Breast epithelium (tissue), 4 donors: ENCODE data around the gene CD163L1. TPM values are rescaled to one million over a fixed set of nuclear protein-coding genes. Genes with fewer than 3 reads are reported as not detected.
"Not testable (repeated sequence)": the region's sequence is repeated elsewhere in the genome, so short reads cannot be mapped to it uniquely, and the experiment has no call there.

ENCODE experiments used
- DNase-seq, 2 donors: peaks; one replicate each; pipeline ENCODE4 v3.0.0-alpha.2; 2019; ENCODE audit warnings: low spot score in 2 of 2
- H3K27ac ChIP-seq, 2 donors: fragments of 200-600 bp; sonication (generic) in 1 of 2; one replicate each; pipeline ENCODE4 v1.5.1; 2016 to 2019; ENCODE audit warnings: mild to moderate bottlenecking in 1 of 2
- H3K27me3 ChIP-seq, 2 donors: fragments of 200-600 bp; sonication (generic) in 1 of 2; one replicate each; pipeline versions ENCODE4 v1.5.1 to v1.6.0; 2017 to 2019; ENCODE audit warnings: control low read depth in 1 of 2, mild to moderate bottlenecking in 1 of 2
- H3K36me3 ChIP-seq: fragments of 200-600 bp; one replicate; pipeline ENCODE4 v1.5.1; 2019
- H3K4me1 ChIP-seq, 2 donors: fragments of 200-600 bp; sonication (generic); one replicate each; pipeline ENCODE4 v1.5.1; 2016 to 2019; ENCODE audit warnings: control low read depth in 1 of 2
- H3K4me3 ChIP-seq, 3 donors: fragments of 200-600 bp; sonication (generic); 1 replicate in 2 of 3; 2 replicates in 1 of 3; pipeline ENCODE4 v1.5.1; 2016 to 2019; ENCODE audit warnings: mild to moderate bottlenecking in 3 of 3, moderate library complexity in 2 of 3
- H3K9me3 ChIP-seq, 2 donors: fragments of 200-600 bp; sonication (generic) in 1 of 2; one replicate each; pipeline ENCODE4 v1.5.1; 2016 to 2019; ENCODE audit warnings: control low read depth in 1 of 2
- POLR2A ChIP-seq: fragments of 450-650 bp; IDR thresholded peaks from one replicate; pipeline ENCODE4 v1.6.1; 2016; ENCODE audit warnings: antibody characterized with exemption, mild to moderate bottlenecking, moderate library complexity
- POLR2AphosphoS5 ChIP-seq, 3 donors: sonication (generic); formaldehyde crosslinking; IDR thresholded peaks; one replicate each; pipeline ENCODE4 v1.6.1; 2017; ENCODE audit warnings: antibody characterized with exemption in 3 of 3
- intact Hi-C: fragments of 100-400 bp; cut with DNase I; formaldehyde crosslinking; loops from one replicate; pipeline ENCODE4 v1.15.1; 2023; ENCODE audit warnings: low total_unique reads
- total RNA-seq, 3 donors: library from RNA; depleted of rRNA; stranded (reverse); fragments of >200 nt; gene quantifications; one replicate each; pipeline ENCODE4 v1.1.0, GENCODE V29; 2016
- TF ChIP-seq, protein P1 (sequence below), 3 donors: fragments of 450-650 bp; IDR thresholded peaks; one replicate each; pipeline ENCODE4 v1.5.1; 2016 to 2017; ENCODE audit warnings: antibody characterized with exemption in 3 of 3, mild to moderate bottlenecking in 3 of 3, moderate library complexity in 3 of 3

The CD163L1 gene
- total RNA-seq, 3 donors from 2014 or later = 0.33 to 14.9 (median 3.5) TPM

DNA sequence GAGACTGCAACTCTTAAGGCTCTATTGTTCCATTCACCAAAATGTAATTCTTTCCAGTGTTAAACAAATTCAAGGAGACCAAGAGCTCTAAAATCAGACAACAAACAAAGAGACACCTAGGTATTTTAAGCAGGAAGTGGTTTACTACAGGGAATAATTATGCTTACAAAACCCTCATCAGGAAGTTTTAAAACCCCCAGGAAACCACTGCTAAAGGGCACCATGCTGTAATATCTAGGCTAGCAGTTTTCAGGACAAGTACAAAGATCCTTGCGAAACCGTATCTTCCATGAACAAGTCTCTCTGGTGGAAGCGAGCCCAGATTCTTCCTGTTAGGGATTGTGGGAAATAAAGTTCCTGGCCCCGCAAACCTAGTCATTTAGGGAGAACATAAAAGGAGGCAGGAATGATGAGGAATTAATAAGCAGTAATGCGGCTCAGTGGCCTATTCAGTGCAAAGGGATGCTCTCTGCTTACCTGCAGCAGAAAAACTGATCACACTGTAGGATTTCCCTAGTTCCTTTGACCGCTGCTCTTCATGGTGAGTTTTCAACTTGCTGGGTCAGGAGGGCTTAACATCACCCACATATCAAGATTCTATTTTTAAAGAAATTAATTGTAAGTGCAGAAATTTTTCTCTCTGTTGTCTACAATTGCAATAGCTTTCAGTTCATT lies 97.3 kb downstream of the CD163L1 start:
- no peaks in the 10 kb centered on the region for H3K4me1 ChIP-seq
- intact Hi-C loops = no loop called here
- H3K36me3 ChIP-seq = no peaks in the 10 kb centered on the region
- peaks cover 10 to 15% of the 10 kb centered on the region in 2 donors for H3K9me3 ChIP-seq
- no peak overlapping the region for H3K27ac ChIP-seq
- H3K4me3 ChIP-seq = no peak overlapping the region
- TF ChIP-seq, protein P1, sequence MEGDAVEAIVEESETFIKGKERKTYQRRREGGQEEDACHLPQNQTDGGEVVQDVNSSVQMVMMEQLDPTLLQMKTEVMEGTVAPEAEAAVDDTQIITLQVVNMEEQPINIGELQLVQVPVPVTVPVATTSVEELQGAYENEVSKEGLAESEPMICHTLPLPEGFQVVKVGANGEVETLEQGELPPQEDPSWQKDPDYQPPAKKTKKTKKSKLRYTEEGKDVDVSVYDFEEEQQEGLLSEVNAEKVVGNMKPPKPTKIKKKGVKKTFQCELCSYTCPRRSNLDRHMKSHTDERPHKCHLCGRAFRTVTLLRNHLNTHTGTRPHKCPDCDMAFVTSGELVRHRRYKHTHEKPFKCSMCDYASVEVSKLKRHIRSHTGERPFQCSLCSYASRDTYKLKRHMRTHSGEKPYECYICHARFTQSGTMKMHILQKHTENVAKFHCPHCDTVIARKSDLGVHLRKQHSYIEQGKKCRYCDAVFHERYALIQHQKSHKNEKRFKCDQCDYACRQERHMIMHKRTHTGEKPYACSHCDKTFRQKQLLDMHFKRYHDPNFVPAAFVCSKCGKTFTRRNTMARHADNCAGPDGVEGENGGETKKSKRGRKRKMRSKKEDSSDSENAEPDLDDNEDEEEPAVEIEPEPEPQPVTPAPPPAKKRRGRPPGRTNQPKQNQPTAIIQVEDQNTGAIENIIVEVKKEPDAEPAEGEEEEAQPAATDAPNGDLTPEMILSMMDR (IDR thresholded peaks at IDR 0.05) = no peak
- no peak for TF ChIP-seq POLR2AphosphoS5 (IDR thresholded peaks at IDR 0.05)
- no peak for TF ChIP-seq POLR2A
- no peak for DNase-seq
- H3K27me3 ChIP-seq = no peaks in the 10 kb centered on the region

DNA sequence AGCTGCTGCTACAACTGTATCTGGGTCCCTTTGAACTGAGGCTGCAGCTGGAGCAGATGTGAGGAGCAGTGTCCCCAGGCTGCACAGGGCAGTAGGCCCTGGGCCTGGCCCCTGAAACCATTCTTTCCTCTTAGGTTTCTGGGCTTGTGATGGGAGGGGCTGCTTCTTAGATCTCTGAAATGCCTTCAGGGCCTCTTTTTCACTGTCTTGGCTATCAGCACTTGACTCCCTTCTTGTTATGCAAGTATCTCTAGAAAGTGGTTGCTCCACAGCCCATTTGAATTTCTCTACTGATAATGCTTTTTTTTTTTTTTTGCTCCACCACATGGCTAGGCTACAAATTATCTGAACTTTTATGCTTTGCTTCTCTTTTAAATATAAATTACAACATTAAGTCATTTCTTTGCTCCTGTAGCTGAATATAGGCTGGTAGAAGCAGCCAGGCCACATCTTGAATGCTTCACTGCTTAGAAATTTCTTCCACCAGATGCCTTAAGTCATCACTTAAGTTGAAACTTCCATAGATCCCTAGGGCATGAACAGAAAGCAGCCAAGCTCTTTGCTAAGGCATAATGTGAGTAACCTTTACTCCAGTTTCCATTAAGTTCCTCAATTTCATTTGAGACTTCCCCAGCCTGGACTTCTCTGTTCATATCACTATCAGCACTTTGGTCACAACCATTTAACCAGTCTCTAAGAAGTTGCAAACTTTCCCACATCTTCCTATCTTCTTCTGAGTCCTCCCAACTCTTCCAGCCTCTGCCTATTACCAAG lies 98.9 kb downstream of the CD163L1 start:
- Histone ChIP-seq H3K27me3 (no peaks in the 10 kb centered on the region), H3K36me3 (no peaks in the 10 kb centered on the region), H3K4me1 (no peaks in the 10 kb centered on the region), H3K4me3 (no peak overlapping the region), H3K9me3 (peaks cover 10 to 15% of the 10 kb centered on the region in 2 donors), H3K27ac (no peak overlapping the region)
- TF ChIP-seq POLR2AphosphoS5 (IDR thresholded peaks at IDR 0.05) (no peak), POLR2A (no peak)
- TF ChIP-seq, protein P1 (IDR thresholded peaks at IDR 0.05) = no peak
- no peak for DNase-seq
- intact Hi-C loops = no loop called here

DNA sequence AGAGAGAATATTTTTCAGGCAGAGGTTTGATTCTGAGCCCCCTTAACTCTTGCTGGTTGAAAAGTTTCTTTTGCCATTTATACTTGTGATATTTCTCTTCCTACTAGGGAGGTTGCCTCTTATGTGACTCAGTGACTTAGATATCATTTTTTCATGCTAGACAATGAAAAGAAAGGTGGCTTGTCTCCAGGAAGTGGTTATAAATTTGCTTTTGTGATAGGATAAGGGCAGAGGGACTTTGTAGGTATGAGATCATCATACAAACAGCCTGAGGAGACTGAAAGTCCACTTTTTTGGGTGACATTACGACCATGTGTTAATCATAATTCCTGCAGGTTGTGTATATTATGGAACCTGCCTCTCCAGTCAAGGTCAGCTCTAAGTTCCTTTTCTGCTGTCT lies 104.3 kb downstream of the CD163L1 start:
- intact Hi-C loops = no loop called here
- Histone ChIP-seq H3K27ac (no peak overlapping the region), H3K27me3 (no peaks in the 10 kb centered on the region), H3K36me3 (no peaks in the 10 kb centered on the region), H3K9me3 (peaks cover 4 to 5% of the 10 kb centered on the region in 2 donors), H3K4me1 (no peaks in the 10 kb centered on the region), H3K4me3 (no peak overlapping the region)
- TF ChIP-seq, protein P1 (IDR thresholded peaks at IDR 0.05) = no peak
- no peak for TF ChIP-seq POLR2A
- no peak for TF ChIP-seq POLR2AphosphoS5 (IDR thresholded peaks at IDR 0.05)
- DNase-seq = no peak

DNA sequence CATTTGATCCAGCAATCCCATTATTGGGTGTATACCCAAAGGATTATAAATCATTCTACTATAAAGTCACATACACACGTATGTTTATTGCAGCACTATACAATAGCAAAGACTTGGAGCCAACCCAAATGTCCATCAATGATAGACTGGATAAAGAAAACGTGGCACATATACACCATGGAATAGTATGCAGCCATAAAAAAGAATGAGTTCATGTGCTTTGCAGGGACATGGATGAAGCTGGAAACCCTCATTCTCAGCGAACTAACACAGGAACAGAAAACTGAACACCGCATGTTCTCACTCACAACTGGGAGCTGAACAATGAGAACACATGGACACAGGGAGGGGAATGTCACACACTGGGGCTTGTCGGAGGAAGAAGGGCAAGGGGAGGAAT lies 106.2 kb downstream of the CD163L1 start:
- DNase-seq, H3K27ac ChIP-seq, H3K4me3 ChIP-seq, H3K9me3 ChIP-seq, intact Hi-C loops, H3K4me1 ChIP-seq, H3K36me3 ChIP-seq, H3K27me3 ChIP-seq: not testable (repeated sequence)

DNA sequence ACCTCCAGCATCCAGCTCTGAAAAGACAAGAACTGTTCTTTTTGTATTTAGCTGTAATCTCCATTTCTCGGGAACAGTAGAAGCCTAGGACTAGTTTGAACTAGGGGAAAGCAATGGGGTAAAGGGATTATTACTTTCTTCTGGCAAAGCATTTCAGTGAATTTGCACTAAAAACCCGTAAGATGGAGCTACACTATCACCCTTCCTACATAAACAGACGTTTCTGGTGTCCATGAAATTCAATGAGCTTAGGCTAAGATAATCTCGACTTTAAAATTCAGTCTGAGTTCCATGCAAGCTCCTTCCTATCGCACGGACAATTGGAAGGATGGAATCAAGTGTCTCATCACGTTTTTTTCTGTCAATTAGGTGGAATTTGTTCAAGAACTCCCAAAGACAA lies 116.0 kb downstream of the CD163L1 start:
- H3K27ac ChIP-seq = no peak overlapping the region
- no peaks in the 10 kb centered on the region for H3K4me1 ChIP-seq
- H3K4me3 ChIP-seq = no peak overlapping the region
- intact Hi-C loops = no loop called here
- H3K36me3 ChIP-seq = no peaks in the 10 kb centered on the region
- DNase-seq = no peak
- H3K27me3 ChIP-seq = no peaks in the 10 kb centered on the region
- TF ChIP-seq, protein P1 (IDR thresholded peaks at IDR 0.05) = no peak
- TF ChIP-seq POLR2A = no peak
- no peak for TF ChIP-seq POLR2AphosphoS5 (IDR thresholded peaks at IDR 0.05)
- peaks cover 8% of the 10 kb centered on the region in 2 donors for H3K9me3 ChIP-seq
